ENCODE data around the gene TBPL1. TPM values are rescaled to one million over a fixed set of nuclear protein-coding genes. Genes with fewer than 3 reads are reported as not detected.

The TBPL1 gene
- total RNA-seq, 1 donor from 2014 or later: 29.3 TPM

DNA sequence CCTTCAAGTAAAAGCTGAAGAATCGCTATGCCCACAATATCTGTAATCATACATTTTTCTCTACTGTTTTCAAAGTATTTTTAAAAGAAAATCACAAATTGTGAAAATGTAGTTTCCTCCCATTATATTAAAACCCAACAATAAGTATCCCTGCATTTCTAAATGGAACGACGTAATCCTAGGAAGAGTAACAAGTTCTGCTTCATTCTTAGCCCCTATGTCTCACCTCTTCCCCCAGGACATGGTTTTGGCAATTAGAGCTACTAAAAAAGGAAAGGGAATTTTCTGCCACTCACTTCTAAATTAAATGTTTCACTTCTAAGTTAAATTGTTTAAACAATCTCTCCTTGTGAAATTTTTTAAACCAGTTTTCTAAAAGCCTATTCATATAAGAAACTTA lies 47.4 kb downstream of the TBPL1 start:
- DNase-seq (ENCODE audit: low spot score in 2 of 2) (no peak), FAIRE-seq (no peak)

DNA sequence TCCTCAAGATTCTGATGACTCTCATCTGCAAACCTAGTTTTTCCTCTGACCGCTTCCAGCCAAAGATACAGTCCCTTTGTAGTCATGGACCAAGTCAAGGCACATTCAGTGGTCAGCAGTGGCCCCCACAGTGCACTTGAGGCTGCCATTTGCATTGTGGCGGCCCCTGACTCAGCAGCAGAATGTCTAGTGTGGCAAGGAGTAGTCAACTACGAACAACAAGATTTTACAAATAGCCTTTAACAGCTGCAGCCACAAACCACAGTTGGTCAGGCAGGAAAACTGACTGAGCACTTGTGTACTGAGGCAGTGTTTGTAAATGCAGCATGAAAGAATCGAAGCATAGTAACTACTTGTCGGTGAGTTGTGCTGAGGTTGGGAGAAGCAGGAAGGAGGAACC lies 49.8 kb downstream of the TBPL1 start:
- FAIRE-seq (no peak), DNase-seq (ENCODE audit: low spot score in 2 of 2) (no peak)

DNA sequence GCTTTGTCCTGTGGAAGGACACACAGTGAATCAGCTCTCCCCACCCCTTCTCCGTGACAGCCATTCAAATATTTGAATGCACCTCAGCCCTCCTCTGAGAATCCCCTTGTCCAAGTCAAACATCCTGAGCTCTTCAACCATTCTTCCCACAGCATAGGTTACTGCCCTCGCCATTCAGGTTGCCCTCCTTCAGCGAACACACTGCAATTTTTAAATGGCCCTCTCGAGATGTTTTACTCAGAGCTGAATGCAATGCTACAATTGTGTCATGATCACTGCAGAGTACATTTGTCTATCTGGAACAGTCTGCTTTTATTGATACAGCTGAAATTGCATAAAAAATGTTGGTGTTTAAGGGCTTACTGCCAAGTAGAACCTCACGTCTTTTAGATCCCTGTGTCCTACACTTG lies 50.5 kb downstream of the TBPL1 start:
- DNase-seq (ENCODE audit: low spot score in 2 of 2) (no peak), FAIRE-seq (no peak)

DNA sequence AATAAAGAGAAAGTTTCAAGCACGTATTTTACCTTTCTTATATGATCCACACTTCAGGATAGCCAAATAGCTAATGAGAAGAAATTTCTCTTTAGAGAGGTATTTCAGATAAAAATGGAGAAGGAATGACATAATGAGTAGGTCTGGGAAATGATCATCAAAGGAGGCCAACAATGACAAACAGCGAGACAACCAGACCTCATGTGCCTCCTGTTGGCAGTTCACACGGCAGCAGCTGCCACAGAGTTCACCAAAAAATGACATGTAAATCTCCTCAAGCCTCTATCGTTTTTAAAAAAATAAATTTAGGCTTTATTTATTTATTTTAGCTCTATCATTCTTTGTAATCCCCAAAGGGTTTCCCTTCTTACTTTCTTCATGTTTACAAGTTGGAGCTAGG lies 51.7 kb downstream of the TBPL1 start:
- no peak for DNase-seq (ENCODE audit: low spot score in 2 of 2)

DNA sequence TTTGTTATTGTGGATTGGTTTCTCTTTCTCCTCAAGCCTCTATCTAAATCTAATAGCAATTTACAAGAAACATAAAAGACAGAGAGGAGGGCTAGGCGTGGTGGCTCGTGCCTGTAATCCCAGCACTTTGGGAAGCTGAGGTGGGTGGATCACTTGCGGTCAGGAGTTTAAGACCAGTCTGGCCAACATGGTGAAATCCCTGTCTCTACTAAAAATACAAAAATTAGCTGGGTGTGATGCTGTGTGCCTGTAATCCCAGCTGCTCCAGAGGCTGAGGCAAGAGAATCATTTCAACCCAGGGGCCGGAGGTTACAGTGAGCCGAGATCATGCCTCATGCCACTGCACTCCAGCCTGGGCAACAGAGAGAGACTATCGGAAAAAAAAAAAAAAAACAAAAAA lies 52.8 kb downstream of the TBPL1 start:
- FAIRE-seq (no peak), DNase-seq (ENCODE audit: low spot score in 2 of 2) (no peak)

More for the DNA sequence above, 51.7 kb downstream of the TBPL1 start:
- FAIRE-seq: no peak

DNA sequence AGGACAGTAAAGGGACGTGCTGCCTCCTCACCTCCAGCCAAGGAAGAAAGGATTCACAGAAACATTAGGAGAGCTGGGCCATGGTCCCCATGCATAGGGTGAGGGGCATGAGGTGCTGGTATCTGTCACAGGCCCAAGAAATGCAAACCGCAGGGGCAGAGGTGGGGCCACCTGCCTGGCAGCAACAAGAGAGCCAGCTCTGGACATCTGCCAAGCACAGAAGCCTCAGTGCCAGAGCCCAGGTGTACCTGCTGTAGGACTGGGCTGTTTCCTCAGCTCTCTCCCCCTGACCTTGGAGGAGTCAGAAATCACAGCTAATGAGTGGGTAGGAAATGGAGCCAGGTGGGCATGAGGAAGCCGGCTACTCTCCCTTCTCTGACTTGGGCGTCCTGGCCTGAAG lies 54.1 kb downstream of the TBPL1 start:
- no peak for FAIRE-seq
- no peak for DNase-seq (ENCODE audit: low spot score in 2 of 2)

DNA sequence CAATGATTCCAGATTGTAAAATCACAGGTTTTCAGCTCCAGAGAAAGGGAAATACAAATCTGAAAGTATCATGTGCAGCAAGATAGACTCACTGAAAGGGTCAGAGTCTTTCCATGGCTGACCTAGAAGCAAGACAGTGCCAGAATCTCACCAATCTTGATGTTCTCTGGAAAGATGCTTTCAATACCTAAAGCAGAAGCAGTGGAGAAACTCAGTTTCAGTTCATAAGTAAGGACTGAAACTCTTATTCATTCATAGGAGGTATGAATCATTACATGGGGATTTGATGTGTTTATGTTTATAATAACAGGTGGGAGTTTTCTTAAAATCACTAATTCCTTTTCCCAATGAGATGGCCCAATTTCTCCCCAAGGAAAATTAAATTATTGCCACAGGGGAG lies 56.9 kb downstream of the TBPL1 start:
- FAIRE-seq: no peak
- no peak for DNase-seq (ENCODE audit: low spot score in 2 of 2)

DNA sequence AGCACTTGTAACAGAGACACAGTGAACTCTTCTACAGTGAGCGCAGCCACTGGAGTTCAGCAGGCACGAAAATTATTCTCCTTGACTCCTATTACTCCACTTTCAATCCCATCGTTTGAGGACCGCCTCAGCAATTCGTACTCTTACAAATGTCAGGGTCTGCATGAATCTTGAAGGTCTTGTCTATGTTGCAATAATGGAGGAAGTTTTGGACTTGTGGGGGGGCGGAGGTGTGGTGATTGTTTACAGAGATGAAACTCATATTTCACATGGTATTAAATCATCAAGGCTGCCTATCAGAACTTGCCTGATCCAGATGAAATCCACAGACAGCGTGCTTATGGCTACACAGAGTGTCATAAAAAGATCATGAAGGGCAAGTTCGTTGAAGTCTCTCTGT lies 57.4 kb downstream of the TBPL1 start:
- FAIRE-seq (no peak), DNase-seq (ENCODE audit: low spot score in 2 of 2) (no peak)

DNA sequence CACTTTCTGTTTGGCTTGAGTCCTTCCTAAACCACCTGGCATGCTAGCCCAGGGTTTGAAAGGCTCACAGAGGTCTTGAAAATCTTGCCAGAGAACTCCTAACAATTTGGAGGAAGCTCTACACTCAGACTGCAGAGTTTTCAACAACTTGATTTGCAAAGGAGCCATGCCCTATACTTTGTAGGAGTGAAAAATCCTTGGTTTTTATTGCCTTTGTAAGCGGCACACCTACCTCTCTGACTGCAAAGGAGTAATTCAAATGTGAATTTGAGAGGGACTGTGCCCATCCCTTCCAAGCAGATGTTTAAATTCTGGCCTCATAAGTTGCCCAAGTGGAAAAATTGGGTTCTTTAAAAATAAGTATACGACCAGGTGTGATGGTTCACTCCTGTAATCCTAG lies 58.0 kb downstream of the TBPL1 start:
- FAIRE-seq: no peak

DNA sequence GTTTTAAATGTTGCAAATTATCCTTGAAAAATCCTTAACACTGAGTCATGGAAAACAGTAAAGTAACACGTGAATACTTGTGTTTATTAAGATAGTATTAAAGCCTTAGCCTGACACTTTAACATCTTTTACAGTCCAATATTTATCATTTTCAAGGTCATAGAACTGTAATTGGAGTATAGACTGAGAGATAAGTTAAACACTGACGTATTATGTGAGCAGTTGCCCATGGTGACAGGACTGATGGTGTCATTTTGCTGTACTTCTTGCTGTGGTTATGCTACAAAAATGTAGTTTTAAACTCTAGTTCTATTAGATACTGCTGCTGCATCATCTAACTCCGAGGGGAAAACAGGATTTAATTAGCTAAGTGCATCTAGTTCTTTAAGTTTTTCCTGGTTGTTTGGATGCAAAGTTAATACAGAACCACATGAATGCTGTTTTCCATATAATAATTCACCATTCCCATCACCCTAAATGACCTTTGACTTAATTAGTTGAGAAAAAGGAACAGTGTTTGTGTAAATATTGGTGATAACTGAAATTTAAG lies 61.6 kb downstream of the TBPL1 start:
- DNase-seq (ENCODE audit: low spot score in 2 of 2) (no peak), FAIRE-seq (no peak)

More for the DNA sequence above, 58.0 kb downstream of the TBPL1 start:
- no peak for DNase-seq (ENCODE audit: low spot score in 2 of 2)

DNA sequence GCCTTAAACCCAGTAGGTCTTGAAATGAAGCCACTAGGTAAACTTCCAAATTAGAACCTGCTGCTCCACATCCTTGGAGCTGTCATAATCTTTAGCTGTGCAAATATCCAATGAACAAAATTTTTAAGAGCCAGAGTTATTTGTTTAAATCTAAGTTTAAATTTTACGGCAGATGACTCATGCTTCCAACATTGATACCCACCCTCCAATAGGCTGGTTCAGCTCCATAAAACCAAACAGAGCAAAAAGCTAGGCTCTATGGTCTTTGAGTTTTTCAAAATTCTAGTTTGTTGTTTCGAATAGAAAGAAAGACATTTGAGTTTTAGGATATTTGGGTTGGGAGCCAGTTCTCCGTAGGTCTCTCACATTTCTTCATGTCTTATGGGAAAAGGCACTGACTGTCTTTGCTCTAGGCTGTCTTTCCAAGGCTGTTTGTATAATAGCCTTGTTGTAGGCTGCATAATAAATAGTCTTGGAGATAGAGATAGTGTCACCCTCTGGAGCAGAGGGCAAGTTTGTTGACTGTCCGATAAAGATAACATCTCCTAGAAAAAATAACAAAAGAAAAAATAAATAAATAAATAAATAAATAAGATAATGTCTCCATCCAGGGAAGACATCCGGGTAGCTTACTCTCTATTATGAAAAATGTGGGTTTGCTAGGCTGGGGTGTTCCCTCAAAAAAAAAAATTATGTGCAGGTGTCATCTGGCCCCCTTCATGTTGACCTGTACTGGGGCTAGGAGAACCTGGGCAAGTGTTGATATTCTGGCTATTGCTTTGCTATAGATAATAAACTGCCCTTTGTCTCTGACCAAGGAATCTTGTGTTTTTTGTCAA lies 62.9 kb downstream of the TBPL1 start:
- FAIRE-seq: no peak
- DNase-seq (ENCODE audit: low spot score in 2 of 2): no peak

DNA sequence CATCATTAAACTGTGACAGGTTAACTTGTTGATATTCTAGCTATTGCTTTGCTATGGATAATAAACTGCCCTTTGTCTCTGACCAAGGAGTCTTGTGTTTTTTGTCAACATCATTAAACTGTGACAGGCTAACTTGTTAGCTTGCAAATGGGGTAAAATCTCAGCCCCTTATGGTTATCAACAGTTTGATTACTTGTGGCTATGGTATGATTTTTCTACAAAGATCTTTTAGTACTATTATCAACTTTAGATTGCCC lies 63.5 kb downstream of the TBPL1 start:
- FAIRE-seq: no peak
- no peak for DNase-seq (ENCODE audit: low spot score in 2 of 2)

DNA sequence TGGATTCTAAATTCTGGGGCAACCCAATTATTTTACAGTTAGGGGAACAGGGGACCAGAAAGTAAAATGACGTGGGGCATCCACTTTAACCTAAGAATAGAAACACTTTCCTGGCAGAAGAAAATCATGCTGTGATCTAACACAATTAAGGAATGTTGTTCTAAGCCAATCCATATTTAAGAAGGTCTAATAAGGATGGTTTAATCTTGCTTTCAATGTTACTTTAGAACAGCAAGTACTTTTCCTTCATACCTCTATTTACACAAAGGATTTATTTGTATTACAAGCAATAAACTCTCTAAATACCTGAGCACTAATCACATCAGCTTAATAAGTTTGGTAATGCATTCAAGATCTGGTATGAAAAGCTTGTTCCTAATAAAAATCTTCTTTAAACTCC lies 67.0 kb downstream of the TBPL1 start:
- DNase-seq (ENCODE audit: low spot score in 2 of 2): no peak
- FAIRE-seq: no peak

DNA sequence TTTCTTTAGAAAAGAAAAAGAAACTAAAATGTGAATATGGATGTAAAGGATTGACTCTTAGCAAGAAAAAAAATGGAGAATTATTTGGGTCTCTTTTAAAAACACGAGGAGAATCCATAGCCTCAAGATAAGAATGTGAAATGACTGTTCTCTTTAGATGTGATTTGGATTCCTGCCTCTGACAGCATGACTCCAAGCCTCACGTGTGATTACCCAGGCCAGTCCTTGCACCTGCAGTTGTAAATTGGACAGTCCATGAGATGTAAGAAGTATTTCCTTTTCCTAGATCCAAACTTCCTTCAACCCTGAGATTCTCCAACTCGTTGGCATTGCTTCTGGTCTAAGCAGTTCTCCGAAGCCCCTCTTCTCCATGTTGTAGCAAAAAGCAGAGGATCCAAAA lies 67.5 kb downstream of the TBPL1 start:
- FAIRE-seq (no peak), DNase-seq (ENCODE audit: low spot score in 2 of 2) (no peak)

DNA sequence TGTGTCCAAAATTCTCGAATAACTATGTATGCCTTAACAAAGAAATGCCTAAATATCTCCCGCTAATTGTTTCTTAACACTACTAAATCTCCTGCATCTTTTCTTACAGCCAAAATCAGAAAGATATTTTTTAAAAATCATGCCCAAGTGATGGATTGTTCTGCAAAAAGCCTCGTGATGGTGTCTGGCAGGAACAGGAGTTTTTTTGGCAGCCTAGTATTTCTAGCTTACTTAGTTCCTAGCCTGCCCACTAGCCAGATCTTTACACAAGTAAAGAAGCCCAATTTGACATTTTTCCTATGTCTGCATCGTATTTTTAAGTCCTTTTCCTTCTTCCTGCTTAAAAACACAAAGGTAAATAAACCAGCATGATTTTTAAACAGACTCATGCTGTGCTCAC lies 67.9 kb downstream of the TBPL1 start:
- no peak for FAIRE-seq
- no peak for DNase-seq (ENCODE audit: low spot score in 2 of 2)

DNA sequence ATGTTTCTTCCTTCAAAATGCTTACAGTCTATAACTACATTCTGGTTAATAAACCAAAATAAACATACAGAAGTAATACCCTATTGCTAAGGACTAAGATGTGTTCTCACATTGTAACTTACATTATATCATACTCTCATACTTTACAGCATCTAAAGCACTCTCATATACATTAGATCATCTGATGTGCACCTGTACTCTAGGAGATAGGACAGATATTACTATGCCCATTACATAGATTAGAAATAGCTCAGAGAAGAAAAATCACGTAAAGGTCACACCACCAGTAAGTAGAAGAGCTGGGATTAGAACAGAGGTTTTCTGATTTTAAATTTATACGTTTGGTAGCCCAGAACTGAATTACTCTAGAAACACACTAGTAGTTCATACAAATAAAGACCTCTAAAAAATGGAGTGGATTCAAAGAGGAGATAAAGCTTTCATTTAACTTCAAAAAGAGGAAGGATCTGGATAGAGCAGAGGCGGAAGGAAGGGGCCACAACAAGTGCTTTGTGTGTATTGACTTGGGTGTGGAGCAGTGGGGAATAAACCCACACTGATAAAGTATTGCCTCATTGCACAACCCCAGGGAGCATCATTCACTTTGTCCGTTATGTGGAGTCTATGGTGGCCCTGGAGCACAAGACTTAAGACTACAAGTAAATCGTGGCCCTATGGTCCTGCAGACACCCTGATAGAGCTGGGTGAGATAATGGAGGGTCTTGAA lies 68.5 kb downstream of the TBPL1 start:
- DNase-seq (ENCODE audit: low spot score in 2 of 2): no peak
- no peak for FAIRE-seq

DNA sequence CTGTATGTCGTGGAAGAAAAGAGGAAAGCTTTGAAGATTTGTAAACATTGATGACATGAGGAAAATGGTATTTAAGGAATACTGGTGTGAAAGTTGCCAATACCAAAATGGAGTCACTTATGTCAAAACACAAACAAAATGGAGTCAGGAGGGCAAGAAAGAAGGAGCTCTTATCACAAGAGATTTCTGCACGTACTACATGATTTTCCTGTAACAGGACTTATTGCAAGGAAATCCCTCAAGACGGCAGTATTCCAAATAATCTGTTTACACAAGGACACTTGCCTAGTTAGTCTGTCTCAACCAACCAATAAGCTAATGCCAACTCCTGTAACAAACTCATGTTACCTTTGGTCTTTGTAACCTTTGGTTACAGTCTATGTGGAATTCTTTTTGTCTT lies 69.6 kb downstream of the TBPL1 start:
- DNase-seq (ENCODE audit: low spot score in 2 of 2): no peak
- FAIRE-seq: no peak

DNA sequence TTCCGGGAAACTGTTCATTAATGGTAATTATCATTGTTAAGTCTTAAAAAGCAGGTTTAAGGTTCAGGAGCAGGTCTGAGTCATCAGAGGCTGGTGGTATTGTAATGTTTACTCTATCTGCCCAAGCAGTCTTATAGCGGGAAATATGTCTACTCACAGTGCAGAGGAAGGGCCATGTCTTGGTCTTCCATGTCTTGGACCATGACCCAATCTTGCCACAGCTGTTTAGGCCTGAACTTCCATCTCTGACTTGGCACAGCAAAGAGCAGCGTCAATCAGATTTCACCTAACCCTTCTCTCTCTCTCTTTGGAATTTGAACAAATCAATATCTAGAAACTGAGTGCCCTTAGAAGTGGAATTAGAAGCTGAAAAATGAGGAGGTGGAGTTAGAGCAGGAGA lies 73.6 kb downstream of the TBPL1 start:
- no peak for DNase-seq (ENCODE audit: low spot score in 2 of 2)
- no peak for FAIRE-seq

DNA sequence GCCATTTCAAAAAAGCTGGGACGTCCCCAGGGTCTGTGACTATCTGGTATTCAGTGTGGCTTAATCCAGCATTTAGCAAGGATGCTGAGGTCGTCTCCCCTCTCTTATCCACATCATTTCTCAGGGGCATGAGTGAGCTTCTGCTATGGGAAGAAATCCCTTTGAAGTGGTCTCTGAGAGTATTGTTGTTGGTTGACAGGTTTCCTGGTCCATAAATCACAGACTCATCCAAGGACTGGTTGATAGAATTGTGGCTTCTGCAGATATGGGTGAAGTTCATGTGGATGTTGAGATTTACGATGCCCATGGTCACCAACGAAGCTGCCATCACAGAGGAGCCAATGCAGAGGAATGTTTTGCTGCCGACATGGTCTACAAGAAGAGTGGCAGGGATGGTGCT lies 75.4 kb downstream of the TBPL1 start:
- DNase-seq (ENCODE audit: low spot score in 2 of 2) (no peak), FAIRE-seq (no peak)

DNA sequence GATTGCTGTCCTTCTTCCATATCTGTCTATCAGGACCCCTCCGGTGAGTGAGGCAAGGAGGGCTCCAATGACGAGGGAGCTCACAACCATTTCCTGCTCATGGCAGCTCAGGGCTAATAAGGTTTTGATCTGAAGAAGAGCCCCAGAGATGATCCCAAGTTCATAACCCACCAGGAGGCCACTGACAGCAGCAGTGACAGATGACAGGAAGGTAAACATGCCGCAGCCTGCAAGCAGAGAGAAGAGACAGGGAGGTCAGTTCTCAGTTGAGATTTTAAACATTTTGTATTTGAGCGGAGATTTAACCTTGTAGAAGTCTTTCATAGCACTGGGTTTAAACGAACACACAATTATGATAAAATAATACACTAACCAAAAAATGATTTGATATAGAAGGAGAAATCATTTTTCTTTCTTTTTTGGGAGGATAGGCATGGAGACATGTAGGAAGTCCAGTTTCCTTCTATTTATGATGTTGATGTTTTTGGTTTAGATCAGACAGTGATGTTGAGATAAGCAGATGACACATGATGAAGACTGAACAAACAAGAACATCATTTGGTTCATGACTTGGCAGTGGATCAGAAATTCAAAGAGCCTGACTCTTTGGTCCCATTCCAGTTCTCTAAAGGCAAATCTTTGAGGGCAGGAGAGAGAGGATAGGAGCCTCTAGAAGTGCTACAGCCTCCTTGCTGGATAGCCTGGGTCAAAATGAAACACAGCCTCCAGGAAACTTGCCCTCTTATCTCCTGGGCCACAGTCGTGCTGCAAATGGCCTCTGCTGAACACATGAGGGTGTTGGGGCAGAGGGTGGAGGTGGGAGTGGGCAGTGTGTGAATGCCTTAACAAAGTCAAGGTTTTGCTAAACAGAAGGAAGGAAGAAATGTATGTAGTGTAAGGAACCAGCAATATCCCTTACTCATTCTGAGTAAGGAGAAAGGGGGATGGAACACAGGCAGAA lies 76.8 kb downstream of the TBPL1 start:
- FAIRE-seq (no peak), DNase-seq (ENCODE audit: low spot score in 2 of 2) (no peak)

DNA sequence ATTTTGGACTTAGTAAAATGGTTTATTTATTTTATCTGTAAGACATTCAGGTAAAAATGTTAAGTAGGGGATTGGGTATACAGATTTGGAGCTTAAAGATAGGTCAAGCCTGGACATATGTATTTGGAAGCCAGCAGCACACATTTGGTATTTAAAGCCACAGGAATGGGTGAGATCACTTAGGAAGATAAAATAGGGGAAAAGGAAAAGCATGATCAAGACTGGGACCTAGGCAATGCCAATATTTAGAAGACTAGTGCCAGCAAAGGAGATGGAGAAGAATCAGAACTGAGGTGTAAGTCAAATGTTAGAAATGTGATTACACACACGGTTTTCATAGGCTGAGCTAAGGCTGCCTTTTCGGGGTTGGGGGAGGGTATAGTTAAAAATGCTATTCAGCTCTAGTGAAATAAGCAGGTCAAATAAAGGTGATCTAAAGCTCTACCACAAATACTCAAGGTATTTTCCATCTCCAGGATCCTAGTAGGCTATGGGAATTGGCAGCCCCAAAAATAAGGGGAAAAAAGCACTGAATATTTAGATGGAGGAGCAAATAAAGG lies 78.8 kb downstream of the TBPL1 start:
- FAIRE-seq: no peak

More for the DNA sequence above, 78.8 kb downstream of the TBPL1 start:
- no peak for DNase-seq (ENCODE audit: low spot score in 2 of 2)

Measured in frontal cortex (tissue), 4 donors.